Esophagus muscularis mucosa (tissue), 4 donors: ENCODE results near the gene DCAF8L1. TPM values are rescaled to one million over a fixed set of nuclear protein-coding genes. Genes with fewer than 3 reads are reported as not detected.

Source experiments
- DNase-seq: peaks from one replicate; pipeline ENCODE4 v3.0.0-alpha.2; 2017; ENCODE audit errors: extremely low spot score
- H3K27ac ChIP-seq, 4 donors: fragments of 200-600 bp; sonication (generic); replicated peaks in 1 of 4; 1 replicate in 3 of 4; 2 replicates in 1 of 4; pipeline ENCODE4 v1.5.1; 2016 to 2019; ENCODE audit warnings: mild to moderate bottlenecking in 1 of 4
- H3K27me3 ChIP-seq, 4 donors: fragments of 200-600 bp; sonication (generic); one replicate each; pipeline versions ENCODE4 v1.5.1 to v1.6.0; 2016 to 2019
- H3K36me3 ChIP-seq, 4 donors: fragments of 200-600 bp; sonication (generic); one replicate each; pipeline ENCODE4 v1.5.1; 2016 to 2019
- H3K4me1 ChIP-seq, 4 donors: fragments of 200-600 bp; sonication (generic); one replicate each; pipeline ENCODE4 v1.5.1; 2016 to 2019
- H3K4me3 ChIP-seq, 4 donors: fragments of 200-600 bp; sonication (generic); 1 replicate in 2 of 4; 2 replicates in 2 of 4; pipeline ENCODE4 v1.5.1; 2016 to 2019; ENCODE audit warnings: mild to moderate bottlenecking in 4 of 4, moderate library complexity in 1 of 4
- H3K9me3 ChIP-seq, 4 donors: fragments of 200-600 bp; sonication (generic); 1 replicate in 3 of 4; 2 replicates in 1 of 4; pipeline ENCODE4 v1.5.1; 2016 to 2019
- EP300 ChIP-seq: sonication (generic); formaldehyde crosslinking; IDR thresholded peaks from one replicate; pipeline ENCODE4 v1.6.1; 2017; ENCODE audit warnings: antibody characterized with exemption
- POLR2A ChIP-seq: fragments of 450-650 bp; IDR thresholded peaks from one replicate; pipeline ENCODE4 v1.6.1; 2017; ENCODE audit warnings: antibody characterized with exemption, moderate library complexity, mild to moderate bottlenecking, low read depth
- POLR2AphosphoS5 ChIP-seq, 2 donors: sonication (generic); formaldehyde crosslinking; IDR thresholded peaks; one replicate each; pipeline ENCODE4 v1.6.1; 2017; ENCODE audit warnings: antibody characterized with exemption in 2 of 2
- WGBS: methylation state at CpG from one replicate; pipeline ENCODE4 v1.1.5; 2018; 5-methylcytosine and 5-hydroxymethylcytosine counted together
- intact Hi-C: fragments of 100-400 bp; cut with DNase I; formaldehyde crosslinking; loops from one replicate; pipeline ENCODE4 v1.15.1; 2023
- total RNA-seq, 4 donors: library from RNA; depleted of rRNA; stranded (reverse); fragments of >200 nt; gene quantifications; one replicate each; pipeline versions ENCODE4 v1.1.0 to v1.2.1, GENCODE V29; 2016
- TF ChIP-seq, protein P1 (sequence below), 3 experiments: fragments of 200-600 bp in 2 of 3; fragments of 450-650 bp in 1 of 3; sonication (generic) in 2 of 3; IDR thresholded peaks; one replicate each; pipeline ENCODE4 v1.5.1; 2017 to 2019; ENCODE audit warnings: antibody characterized with exemption in 3 of 3, mild to moderate bottlenecking in 2 of 3, moderate library complexity in 1 of 3

Gene DCAF8L1
- total RNA-seq: not detected

DNA sequence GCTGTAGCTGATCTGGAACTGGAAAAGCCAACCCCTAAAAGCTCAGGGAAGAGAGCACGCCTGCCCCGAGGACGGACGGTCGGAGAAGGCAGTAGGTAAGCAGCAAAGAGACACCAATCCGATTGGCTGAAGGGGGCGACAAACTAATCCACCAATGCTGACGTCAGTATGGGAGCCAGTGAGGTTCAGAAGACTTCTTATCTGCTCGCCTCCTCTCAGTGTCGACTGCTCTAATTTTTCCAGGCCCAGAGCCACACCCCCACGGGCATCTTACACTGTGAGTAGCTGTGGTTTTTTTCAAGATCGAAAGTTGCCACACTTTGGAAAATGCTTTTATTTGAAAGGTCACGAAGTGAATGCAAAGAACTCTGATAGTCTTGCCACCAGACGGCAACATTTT is at the start of gene DCAF8L1:
Gene DCAF8L1, minus strand, starts transcription at position 101 of the 400 bp plus-strand sequence. CDS start 115 bp downstream, outside the sequence.
- intact Hi-C loops: no loop called here
- DNase-seq: no peak
- H3K27me3 ChIP-seq: no peaks in the 10 kb centered on the region
- TF ChIP-seq POLR2AphosphoS5 (IDR thresholded peaks at IDR 0.05): no peak
- no peak for TF ChIP-seq EP300
- TF ChIP-seq, protein P1, sequence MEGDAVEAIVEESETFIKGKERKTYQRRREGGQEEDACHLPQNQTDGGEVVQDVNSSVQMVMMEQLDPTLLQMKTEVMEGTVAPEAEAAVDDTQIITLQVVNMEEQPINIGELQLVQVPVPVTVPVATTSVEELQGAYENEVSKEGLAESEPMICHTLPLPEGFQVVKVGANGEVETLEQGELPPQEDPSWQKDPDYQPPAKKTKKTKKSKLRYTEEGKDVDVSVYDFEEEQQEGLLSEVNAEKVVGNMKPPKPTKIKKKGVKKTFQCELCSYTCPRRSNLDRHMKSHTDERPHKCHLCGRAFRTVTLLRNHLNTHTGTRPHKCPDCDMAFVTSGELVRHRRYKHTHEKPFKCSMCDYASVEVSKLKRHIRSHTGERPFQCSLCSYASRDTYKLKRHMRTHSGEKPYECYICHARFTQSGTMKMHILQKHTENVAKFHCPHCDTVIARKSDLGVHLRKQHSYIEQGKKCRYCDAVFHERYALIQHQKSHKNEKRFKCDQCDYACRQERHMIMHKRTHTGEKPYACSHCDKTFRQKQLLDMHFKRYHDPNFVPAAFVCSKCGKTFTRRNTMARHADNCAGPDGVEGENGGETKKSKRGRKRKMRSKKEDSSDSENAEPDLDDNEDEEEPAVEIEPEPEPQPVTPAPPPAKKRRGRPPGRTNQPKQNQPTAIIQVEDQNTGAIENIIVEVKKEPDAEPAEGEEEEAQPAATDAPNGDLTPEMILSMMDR (IDR thresholded peaks at IDR 0.05): no peak
- TF ChIP-seq POLR2A: no peak
- H3K4me3 ChIP-seq: no peak within 1 kb of the TSS
- H3K27ac ChIP-seq: no peak within 1 kb of the TSS
- no peaks in the 10 kb centered on the region for H3K4me1 ChIP-seq
- H3K36me3 ChIP-seq: no peaks in the 10 kb centered on the region
- H3K9me3 ChIP-seq: no peaks in the 10 kb centered on the region
- 86% methylated on average over 14 of the region's 14 CpGs for WGBS

GRCh38 chrX:28022371-28022770 is 41.1 kb upstream of the DCAF8L1 start:
- Histone ChIP-seq H3K36me3 (no peaks in the 10 kb centered on the region), H3K27ac (no peak overlapping the region), H3K27me3 (no peaks in the 10 kb centered on the region), H3K9me3 (no peaks in the 10 kb centered on the region), H3K4me3 (no peak overlapping the region), H3K4me1 (no peaks in the 10 kb centered on the region)
- no peak for DNase-seq
- intact Hi-C loops: no loop called here
- WGBS: 59% methylated on average over 2 of the region's 2 CpGs
- TF ChIP-seq POLR2A: no peak
- no peak for TF ChIP-seq EP300
- TF ChIP-seq POLR2AphosphoS5 (IDR thresholded peaks at IDR 0.05): no peak
- TF ChIP-seq, protein P1 (IDR thresholded peaks at IDR 0.05): no peak

GRCh38 chrX:28016823-28017222 is 35.6 kb upstream of the DCAF8L1 start:
- WGBS: 69% methylated on average over 1 of the region's 1 CpG
- TF ChIP-seq EP300 (no peak), POLR2AphosphoS5 (IDR thresholded peaks at IDR 0.05) (no peak), POLR2A (no peak)
- TF ChIP-seq, protein P1 (IDR thresholded peaks at IDR 0.05): no peak
- no peaks in the 10 kb centered on the region for H3K4me1 ChIP-seq
- no peak overlapping the region for H3K27ac ChIP-seq
- H3K36me3 ChIP-seq: no peaks in the 10 kb centered on the region
- H3K27me3 ChIP-seq: no peaks in the 10 kb centered on the region
- no peak overlapping the region for H3K4me3 ChIP-seq
- intact Hi-C loops: no loop called here
- H3K9me3 ChIP-seq: no peaks in the 10 kb centered on the region
- DNase-seq: no peak

GRCh38 chrX:28015993-28016392 is 34.7 kb upstream of the DCAF8L1 start:
- TF ChIP-seq EP300 (no peak), POLR2AphosphoS5 (IDR thresholded peaks at IDR 0.05) (no peak), POLR2A (no peak)
- TF ChIP-seq, protein P1 (IDR thresholded peaks at IDR 0.05): no peak
- Histone ChIP-seq H3K27me3 (no peaks in the 10 kb centered on the region), H3K36me3 (no peaks in the 10 kb centered on the region), H3K9me3 (no peaks in the 10 kb centered on the region), H3K4me3 (no peak overlapping the region), H3K4me1 (no peaks in the 10 kb centered on the region), H3K27ac (no peak overlapping the region)
- intact Hi-C loops: no loop called here
- DNase-seq: no peak
- WGBS: 89% methylated on average over 6 of the region's 6 CpGs

- Histone ChIP-seq H3K4me3 (no peak overlapping the region), H3K4me1 (no peaks in the 10 kb centered on the region), H3K27ac (no peak overlapping the region), H3K9me3 (no peaks in the 10 kb centered on the region), H3K36me3 (no peaks in the 10 kb centered on the region), H3K27me3 (no peaks in the 10 kb centered on the region)
- TF ChIP-seq POLR2AphosphoS5 (IDR thresholded peaks at IDR 0.05) (no peak), POLR2A (no peak), EP300 (no peak)
- TF ChIP-seq, protein P1 (IDR thresholded peaks at IDR 0.05): no peak
- 46% methylated on average over 2 of the region's 2 CpGs for WGBS
- intact Hi-C loops: no loop called here
- no peak for DNase-seq
Measured at GRCh38 chrX:28010875-28011274, 29.6 kb upstream of the DCAF8L1 start.
